ENCODE results near the gene MMP19. TPM values are rescaled to one million over a fixed set of nuclear protein-coding genes. Genes with fewer than 3 reads are reported as not detected.

Gene MMP19
- total and polyA plus RNA-seq, 2 of the 4 experiments (the other 2 are of a cell fraction) = 9.9 to 34.7 TPM

DNA sequence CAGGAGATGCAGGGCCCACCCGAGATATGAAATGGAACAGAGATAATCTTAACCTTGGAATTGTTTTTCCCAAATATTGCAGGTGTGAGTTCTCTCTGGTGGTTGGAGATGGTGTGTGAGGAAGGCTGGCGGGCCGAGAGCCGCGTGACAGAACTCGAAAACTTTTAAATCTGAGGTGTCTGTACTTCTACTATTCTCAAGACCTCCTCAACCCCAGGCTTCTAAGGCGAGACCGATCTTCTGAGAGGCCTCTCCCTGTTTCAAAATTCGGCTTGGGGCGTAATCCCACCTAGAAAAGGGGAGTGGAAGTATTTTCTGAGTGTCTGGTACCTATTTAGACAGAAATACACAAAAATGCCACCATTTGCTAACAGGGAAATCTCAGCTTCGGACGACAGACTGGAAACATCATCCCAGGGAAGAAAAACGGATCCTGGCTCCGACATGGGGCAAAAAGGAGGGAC is 25.8 kb downstream of the MMP19 start:
- TF ChIP-seq RFX5 (IDR thresholded peaks at IDR 0.05; ENCODE audit: low read depth, low read length) = no peak
- no peak for TF ChIP-seq NFE2L2 (IDR thresholded peaks at IDR 0.05; ENCODE audit: low read depth, low read length)
- no peak for TF ChIP-seq BHLHE40 (IDR thresholded peaks at IDR 0.05; ENCODE audit: low read depth, low read length)
- no peak for TF ChIP-seq RCOR1 (IDR thresholded peaks at IDR 0.05; ENCODE audit: insufficient replicate concordance, low read length)
- TF ChIP-seq RAD21 (IDR thresholded peaks at IDR 0.05; ENCODE audit: low read length) = no peak
- TF ChIP-seq USF2 (IDR thresholded peaks at IDR 0.05; ENCODE audit: low read depth, low read length) = no peak
- no peak for TF ChIP-seq CEBPB (IDR thresholded peaks at IDR 0.05; ENCODE audit: low read depth, low read length)
- no peak for TF ChIP-seq POLR2A (IDR thresholded peaks at IDR 0.05; ENCODE audit: low read depth, low read length)
- TF ChIP-seq MAFK (IDR thresholded peaks at IDR 0.05; ENCODE audit: low read depth, low read length) = no peak
- no peak for TF ChIP-seq FOS (IDR thresholded peaks at IDR 0.05; ENCODE audit: low read depth, low read length)
- TF ChIP-seq MXI1 (IDR thresholded peaks at IDR 0.05; ENCODE audit: borderline replicate concordance, low read depth, low read length) = no peak
- TF ChIP-seq CHD1 (IDR thresholded peaks at IDR 0.05; ENCODE audit: low read depth, low read length) = no peak
- TF ChIP-seq, protein P1, sequence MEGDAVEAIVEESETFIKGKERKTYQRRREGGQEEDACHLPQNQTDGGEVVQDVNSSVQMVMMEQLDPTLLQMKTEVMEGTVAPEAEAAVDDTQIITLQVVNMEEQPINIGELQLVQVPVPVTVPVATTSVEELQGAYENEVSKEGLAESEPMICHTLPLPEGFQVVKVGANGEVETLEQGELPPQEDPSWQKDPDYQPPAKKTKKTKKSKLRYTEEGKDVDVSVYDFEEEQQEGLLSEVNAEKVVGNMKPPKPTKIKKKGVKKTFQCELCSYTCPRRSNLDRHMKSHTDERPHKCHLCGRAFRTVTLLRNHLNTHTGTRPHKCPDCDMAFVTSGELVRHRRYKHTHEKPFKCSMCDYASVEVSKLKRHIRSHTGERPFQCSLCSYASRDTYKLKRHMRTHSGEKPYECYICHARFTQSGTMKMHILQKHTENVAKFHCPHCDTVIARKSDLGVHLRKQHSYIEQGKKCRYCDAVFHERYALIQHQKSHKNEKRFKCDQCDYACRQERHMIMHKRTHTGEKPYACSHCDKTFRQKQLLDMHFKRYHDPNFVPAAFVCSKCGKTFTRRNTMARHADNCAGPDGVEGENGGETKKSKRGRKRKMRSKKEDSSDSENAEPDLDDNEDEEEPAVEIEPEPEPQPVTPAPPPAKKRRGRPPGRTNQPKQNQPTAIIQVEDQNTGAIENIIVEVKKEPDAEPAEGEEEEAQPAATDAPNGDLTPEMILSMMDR (conservative IDR thresholded peaks at IDR 0.05; ENCODE audit: low read depth, low read length) = no peak
- TF ChIP-seq ELK1 (IDR thresholded peaks at IDR 0.05; ENCODE audit: borderline replicate concordance, low read depth, low read length) = no peak
- Histone ChIP-seq H2AK9ac (replicated peaks; ENCODE audit: low read depth, low read length, poor library complexity) (peak overlapping the region; percentile 91), H3K4ac (ENCODE audit: low read depth, low read length) (peak overlapping the region; percentile 87), H4K8ac (ENCODE audit: low read depth in 2 of 2, low read length in 2 of 2) (peak overlapping the region; percentile 93 to 94), H3K9me1 (ENCODE audit: insufficient read depth, low read length) (peaks cover 5% of the 10 kb centered on the region), H3K36me3 (ENCODE audit: control insufficient read depth, insufficient read depth, low read length) (peaks cover 16% of the 10 kb centered on the region), H2BK15ac (ENCODE audit: low read depth, low read length) (peak overlapping the region; percentile 48; the same call in 1 of the 3 replicates), H3K23ac (ENCODE audit: low read depth, low read length) (peak overlapping the region; percentile 95), H3K4me3 (ENCODE audit: insufficient read depth, low read depth, low read length) (peak overlapping the region; percentile 63), H3K9ac (ENCODE audit: low read depth, low read length) (peak overlapping the region; percentile 96), H3K4me2 (ENCODE audit: low read depth, low read length) (peak overlapping the region; percentile 99), H3K27me3 (ENCODE audit: control insufficient read depth, insufficient read depth, low read length) (no peaks in the 10 kb centered on the region), H2BK5ac (ENCODE audit: low read depth, low read length, poor library complexity, severe bottlenecking) (peak overlapping the region; percentile 74), H4K91ac (ENCODE audit: insufficient read depth, low read depth, low read length) (peak overlapping the region; percentile 91), H2AFZ (replicated peaks; ENCODE audit: low read length, poor library complexity) (peak overlapping the region; percentile 98), H3K27ac (ENCODE audit: insufficient read depth, low read length) (peak overlapping the region; percentile 84), H4K5ac (ENCODE audit: low read depth, low read length) (peak overlapping the region; percentile 76; the same call in 1 of the 2 replicates), H3K4me1 (ENCODE audit: control insufficient read depth, insufficient read depth, low read length) (peaks cover 7% of the 10 kb centered on the region), H4K20me1 (ENCODE audit: insufficient read depth, low read length) (peaks cover 34% of the 10 kb centered on the region; the same call in 1 of the 2 replicates), H2AK5ac (ENCODE audit: low read depth, low read length) (peak overlapping the region; percentile 95), H3K56ac (ENCODE audit: extremely low read depth, insufficient read depth, low read length) (peak overlapping the region; percentile 98), H3K18ac (ENCODE audit: low read depth, low read length) (no peak overlapping the region), H2BK120ac (ENCODE audit: low read depth, low read length) (peak overlapping the region; percentile 57), H2BK20ac (ENCODE audit: low read depth, low read length) (no peak overlapping the region), H3K79me1 (ENCODE audit: low read depth in 1 of 2, low read length in 2 of 2) (peaks cover 16 to 42% of the 10 kb centered on the region in 2 experiments; a peak in 3 of 4 replicates), H3K14ac (replicated peaks; ENCODE audit: low read depth, low read length) (peak overlapping the region; percentile 96), H3K9me3 (ENCODE audit: control insufficient read depth, insufficient read depth, low read length) (no peaks in the 10 kb centered on the region)
- intact Hi-C loops (cut with micrococcal nuclease) = loop anchor here (5.0 to 10.0 kb wide), 4 partner anchors 75 to 290 kb away; partner anchors contain the start of genes DGKA, GDF11 and RPS26
- in situ Hi-C loops (cut with MboI; ENCODE audit: low sequenced_read_pairs) = loop anchor here (10.0 kb wide), 1 partner anchor 128 kb away; no protein-coding TSS in a partner anchor
- BruUV-seq (replicated peaks) = TSS peak; percentile 71
- ATAC-seq (ENCODE audit: low read depth) (peak; percentile 6; the same call in 1 of the 2 replicates), DNase-seq (no peak)
- 0% methylated on average over 1 of the region's 14 CpGs; no CpG with 5 or more reads in 1 of the 2 experiments for WGBS, 2 experiments (ENCODE audit: extremely low coverage in 2 of 2, insufficient read length in 1 of 2)
- CTCF ChIA-PET = interaction anchor here (0.6 to 1.6 kb wide), 3 partner anchors 19 to 82 kb away, joined by 3 to 4 read pairs (median 3); no protein-coding TSS in a partner anchor
- POLR2A ChIA-PET (ENCODE audit: unreplicated experiment) = interaction anchor here (1.6 to 2.4 kb wide), 2 partner anchors 13 to 110 kb away, joined by 6 to 19 read pairs; partner anchors contain the start of genes DNAJC14 and PYM1
- dilution Hi-C loops (cut with HindIII; ENCODE audit: low sequenced_read_pairs, unreplicated experiment) = no loop called here
